HL-60 (cell line): ENCODE measurements around the gene DPYSL5.

Source experiments
- DNase-seq, 2 experiments: peaks; one replicate each; pipeline ENCODE4 v3.0.0-alpha.2; 2010 to 2020; ENCODE audit warnings: low read depth in 1 of 2, low spot score in 1 of 2
- H3K27ac ChIP-seq: fragments of 250-450 bp; sonication (Bioruptor Pico); replicated peaks from 2 replicates; pipeline ENCODE4 v1.5.1; 2020; ENCODE audit warnings: mild to moderate bottlenecking, moderate library complexity
- H3K27me3 ChIP-seq: fragments of 250-450 bp; sonication (Bioruptor Pico); 2 replicates; pipeline ENCODE4 v1.5.1; 2021; ENCODE audit warnings: mild to moderate bottlenecking, moderate library complexity; ENCODE audit not compliant: insufficient read depth, poor library complexity, severe bottlenecking
- H3K4me3 ChIP-seq: replicated peaks from 2 replicates; pipeline ENCODE4 v1.5.1; 2011; ENCODE audit warnings: mild to moderate bottlenecking, control low read depth, low read length; ENCODE audit not compliant: insufficient read depth
- GABPA ChIP-seq: IDR thresholded peaks from 2 replicates; pipeline ENCODE4 v1.6.1; 2012; ENCODE audit warnings: low read depth
- POLR2AphosphoS5 ChIP-seq: IDR thresholded peaks from 2 replicates; pipeline ENCODE4 v1.6.1; 2012; ENCODE audit warnings: low read depth
- SPI1 ChIP-seq: IDR thresholded peaks from 2 replicates; pipeline ENCODE4 v1.6.1; 2012; ENCODE audit warnings: low read depth, mild to moderate bottlenecking, borderline replicate concordance
- TF ChIP-seq, protein P1 (sequence below): IDR thresholded peaks from 2 replicates; pipeline ENCODE4 v1.6.1; 2012; ENCODE audit warnings: low read depth; ENCODE audit not compliant: insufficient replicate concordance
- TF ChIP-seq, protein P2 (sequence below): IDR thresholded peaks from one replicate; pipeline ENCODE4 v1.5.1; 2011; ENCODE audit warnings: low read length, control low read depth, inconsistent platforms; ENCODE audit not compliant: insufficient read depth

The DPYSL5 gene

DNA sequence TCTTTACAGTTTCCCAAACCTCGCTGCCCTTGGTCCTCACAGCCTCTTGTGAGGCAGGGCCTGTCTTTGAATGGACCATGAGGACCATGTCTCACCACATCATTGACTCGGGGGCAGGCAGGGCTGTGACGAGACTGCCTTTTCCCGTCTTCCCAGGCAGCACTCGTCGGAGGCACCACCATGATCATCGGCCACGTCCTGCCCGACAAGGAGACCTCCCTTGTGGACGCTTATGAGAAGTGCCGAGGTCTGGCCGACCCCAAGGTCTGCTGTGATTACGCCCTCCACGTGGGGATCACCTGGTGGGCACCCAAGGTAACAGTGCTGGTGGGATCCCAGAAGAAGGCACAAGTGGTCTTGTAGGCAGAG lies 76.8 kb downstream of the DPYSL5 start:
- H3K4me3 ChIP-seq: no peak overlapping the region
- TF ChIP-seq GABPA: no peak
- TF ChIP-seq, protein P1, sequence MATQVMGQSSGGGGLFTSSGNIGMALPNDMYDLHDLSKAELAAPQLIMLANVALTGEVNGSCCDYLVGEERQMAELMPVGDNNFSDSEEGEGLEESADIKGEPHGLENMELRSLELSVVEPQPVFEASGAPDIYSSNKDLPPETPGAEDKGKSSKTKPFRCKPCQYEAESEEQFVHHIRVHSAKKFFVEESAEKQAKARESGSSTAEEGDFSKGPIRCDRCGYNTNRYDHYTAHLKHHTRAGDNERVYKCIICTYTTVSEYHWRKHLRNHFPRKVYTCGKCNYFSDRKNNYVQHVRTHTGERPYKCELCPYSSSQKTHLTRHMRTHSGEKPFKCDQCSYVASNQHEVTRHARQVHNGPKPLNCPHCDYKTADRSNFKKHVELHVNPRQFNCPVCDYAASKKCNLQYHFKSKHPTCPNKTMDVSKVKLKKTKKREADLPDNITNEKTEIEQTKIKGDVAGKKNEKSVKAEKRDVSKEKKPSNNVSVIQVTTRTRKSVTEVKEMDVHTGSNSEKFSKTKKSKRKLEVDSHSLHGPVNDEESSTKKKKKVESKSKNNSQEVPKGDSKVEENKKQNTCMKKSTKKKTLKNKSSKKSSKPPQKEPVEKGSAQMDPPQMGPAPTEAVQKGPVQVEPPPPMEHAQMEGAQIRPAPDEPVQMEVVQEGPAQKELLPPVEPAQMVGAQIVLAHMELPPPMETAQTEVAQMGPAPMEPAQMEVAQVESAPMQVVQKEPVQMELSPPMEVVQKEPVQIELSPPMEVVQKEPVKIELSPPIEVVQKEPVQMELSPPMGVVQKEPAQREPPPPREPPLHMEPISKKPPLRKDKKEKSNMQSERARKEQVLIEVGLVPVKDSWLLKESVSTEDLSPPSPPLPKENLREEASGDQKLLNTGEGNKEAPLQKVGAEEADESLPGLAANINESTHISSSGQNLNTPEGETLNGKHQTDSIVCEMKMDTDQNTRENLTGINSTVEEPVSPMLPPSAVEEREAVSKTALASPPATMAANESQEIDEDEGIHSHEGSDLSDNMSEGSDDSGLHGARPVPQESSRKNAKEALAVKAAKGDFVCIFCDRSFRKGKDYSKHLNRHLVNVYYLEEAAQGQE: no peak
- TF ChIP-seq POLR2AphosphoS5: no peak
- no peak for TF ChIP-seq SPI1
- TF ChIP-seq, protein P2, sequence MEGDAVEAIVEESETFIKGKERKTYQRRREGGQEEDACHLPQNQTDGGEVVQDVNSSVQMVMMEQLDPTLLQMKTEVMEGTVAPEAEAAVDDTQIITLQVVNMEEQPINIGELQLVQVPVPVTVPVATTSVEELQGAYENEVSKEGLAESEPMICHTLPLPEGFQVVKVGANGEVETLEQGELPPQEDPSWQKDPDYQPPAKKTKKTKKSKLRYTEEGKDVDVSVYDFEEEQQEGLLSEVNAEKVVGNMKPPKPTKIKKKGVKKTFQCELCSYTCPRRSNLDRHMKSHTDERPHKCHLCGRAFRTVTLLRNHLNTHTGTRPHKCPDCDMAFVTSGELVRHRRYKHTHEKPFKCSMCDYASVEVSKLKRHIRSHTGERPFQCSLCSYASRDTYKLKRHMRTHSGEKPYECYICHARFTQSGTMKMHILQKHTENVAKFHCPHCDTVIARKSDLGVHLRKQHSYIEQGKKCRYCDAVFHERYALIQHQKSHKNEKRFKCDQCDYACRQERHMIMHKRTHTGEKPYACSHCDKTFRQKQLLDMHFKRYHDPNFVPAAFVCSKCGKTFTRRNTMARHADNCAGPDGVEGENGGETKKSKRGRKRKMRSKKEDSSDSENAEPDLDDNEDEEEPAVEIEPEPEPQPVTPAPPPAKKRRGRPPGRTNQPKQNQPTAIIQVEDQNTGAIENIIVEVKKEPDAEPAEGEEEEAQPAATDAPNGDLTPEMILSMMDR: no peak
- no peak for DNase-seq
- H3K27ac ChIP-seq: no peak overlapping the region
- H3K27me3 ChIP-seq: no peaks in the 10 kb centered on the region

DNA sequence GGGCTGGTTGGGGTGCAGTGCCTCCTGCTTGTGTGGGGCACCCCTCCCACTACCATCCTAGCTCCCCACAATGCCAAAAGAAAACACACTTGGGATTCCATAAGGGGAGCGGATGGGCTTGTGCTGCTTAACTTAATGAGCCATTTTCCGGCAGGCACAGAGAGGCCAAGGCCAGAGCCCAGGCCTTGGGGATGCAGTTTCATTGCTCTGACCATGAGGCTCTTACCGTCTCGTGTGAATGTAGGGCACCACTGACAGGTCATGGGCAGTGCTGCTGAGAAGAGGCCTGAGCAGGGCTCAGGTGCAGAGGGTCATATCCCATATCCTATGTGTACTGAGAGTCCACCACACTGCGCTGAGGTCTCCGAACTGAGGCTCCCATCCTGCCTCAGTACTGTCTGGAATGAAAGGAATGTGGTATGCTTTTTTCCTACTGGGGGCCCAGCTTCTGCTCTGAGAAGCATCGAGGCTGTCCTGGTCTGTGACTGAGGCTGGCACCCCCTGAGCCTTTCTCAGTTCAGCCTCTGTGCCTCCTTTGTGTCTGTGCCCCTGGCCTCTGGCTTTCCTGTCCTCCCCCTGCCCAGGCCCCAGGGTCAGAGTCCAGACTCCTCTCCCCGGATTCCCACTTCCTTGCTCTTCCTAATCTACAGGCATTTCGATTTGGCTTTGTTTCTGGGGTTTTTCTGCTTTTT lies 77.3 kb downstream of the DPYSL5 start:
- Histone ChIP-seq H3K27ac (no peak overlapping the region), H3K27me3 (no peaks in the 10 kb centered on the region), H3K4me3 (no peak overlapping the region)
- TF ChIP-seq SPI1 (no peak), POLR2AphosphoS5 (no peak)
- TF ChIP-seq, protein P1: no peak
- TF ChIP-seq, protein P2: no peak
- DNase-seq: no peak

DNA sequence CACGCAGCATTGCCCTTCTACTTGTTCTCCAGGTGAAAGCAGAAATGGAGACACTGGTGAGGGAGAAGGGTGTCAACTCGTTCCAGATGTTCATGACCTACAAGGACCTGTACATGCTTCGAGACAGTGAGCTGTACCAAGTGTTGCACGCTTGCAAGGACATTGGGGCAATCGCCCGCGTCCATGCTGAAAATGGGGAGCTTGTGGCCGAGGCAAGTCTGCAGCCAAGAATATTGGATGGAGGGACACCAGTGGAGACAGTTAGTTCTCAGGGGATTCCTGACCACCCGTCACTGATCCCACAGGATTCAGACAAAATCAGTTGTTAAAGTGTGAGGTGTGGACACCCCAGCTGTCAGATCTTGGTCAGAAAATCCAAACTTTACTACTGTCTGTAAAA lies 79.3 kb downstream of the DPYSL5 start:
- TF ChIP-seq POLR2AphosphoS5: no peak
- TF ChIP-seq, protein P2: no peak
- TF ChIP-seq, protein P1: no peak
- no peak for TF ChIP-seq GABPA
- TF ChIP-seq SPI1: no peak
- DNase-seq: no peak
- no peak overlapping the region for H3K27ac ChIP-seq
- no peaks in the 10 kb centered on the region for H3K27me3 ChIP-seq
- no peak overlapping the region for H3K4me3 ChIP-seq
